H9 (cell line): Measurements from ENCODE around the gene ZKSCAN5. TPM values are rescaled to one million over a fixed set of nuclear protein-coding genes. Genes with fewer than 3 reads are reported as not detected.

Experiments used
- DNase-seq: peaks from one replicate; pipeline ENCODE4 v3.0.0-alpha.2; 2017
- H2AFZ ChIP-seq: one replicate; pipeline ENCODE4 v1.6.1; 2013; ENCODE audit warnings: mild to moderate bottlenecking, low read length, control low read depth, moderate library complexity
- H2AK5ac ChIP-seq: 2 replicates; pipeline ENCODE4 v1.6.1; 2013; ENCODE audit warnings: low read length, control low read depth, mixed read lengths; ENCODE audit not compliant: insufficient read length
- H2BK120ac ChIP-seq: one replicate; pipeline ENCODE4 v1.6.1; 2013; ENCODE audit warnings: low read depth, mild to moderate bottlenecking, low read length, control low read depth, inconsistent platforms; ENCODE audit not compliant: poor library complexity, severe bottlenecking
- H2BK12ac ChIP-seq: 2 replicates; pipeline ENCODE4 v1.6.1; 2013; ENCODE audit warnings: low read length, control low read depth, mixed read lengths, low read depth; ENCODE audit not compliant: insufficient read length
- H2BK15ac ChIP-seq: 2 replicates; pipeline ENCODE4 v1.6.1; 2013; ENCODE audit warnings: low read depth, low read length, control low read depth
- H2BK20ac ChIP-seq: one replicate; pipeline ENCODE4 v1.6.1; 2013; ENCODE audit warnings: low read depth, mild to moderate bottlenecking, low read length, control low read depth, inconsistent platforms; ENCODE audit not compliant: poor library complexity, severe bottlenecking
- H2BK5ac ChIP-seq: 2 replicates; pipeline ENCODE4 v1.6.1; 2013; ENCODE audit warnings: low read length, control low read depth, mixed read lengths; ENCODE audit not compliant: insufficient read length
- H3K14ac ChIP-seq: 2 replicates; pipeline ENCODE4 v1.6.1; 2013; ENCODE audit warnings: low read length, control low read depth; ENCODE audit not compliant: insufficient read depth
- H3K18ac ChIP-seq: 2 replicates; pipeline ENCODE4 v1.6.1; 2013; ENCODE audit warnings: low read depth, mild to moderate bottlenecking, mixed read lengths, low read length, control low read depth; ENCODE audit not compliant: insufficient read length
- H3K23ac ChIP-seq: 2 replicates; pipeline ENCODE4 v1.6.1; 2013; ENCODE audit warnings: low read length, control low read depth, mixed read lengths, low read depth; ENCODE audit not compliant: insufficient read length
- H3K23me2 ChIP-seq: 2 replicates; pipeline ENCODE4 v1.6.1; 2013; ENCODE audit warnings: low read depth, mild to moderate bottlenecking, mixed read lengths, low read length, control low read depth; ENCODE audit not compliant: insufficient read length, poor library complexity, severe bottlenecking
- H3K27ac ChIP-seq: 2 replicates; pipeline ENCODE4 v1.5.1; 2013; ENCODE audit warnings: low read length, control low read depth, mixed read lengths, low read depth; ENCODE audit not compliant: insufficient read length
- H3K27me3 ChIP-seq: 2 replicates; pipeline ENCODE4 v1.6.1; 2013; ENCODE audit warnings: low read length, control low read depth, inconsistent platforms; ENCODE audit not compliant: insufficient read depth
- H3K4ac ChIP-seq: 2 replicates; pipeline ENCODE4 v1.6.1; 2013; ENCODE audit warnings: low read depth, mild to moderate bottlenecking, control low read depth, inconsistent platforms, low read length, moderate library complexity
- H3K4me1 ChIP-seq: 2 replicates; pipeline ENCODE4 v1.6.1; 2013; ENCODE audit warnings: low read length, control low read depth, inconsistent platforms; ENCODE audit not compliant: insufficient read depth
- H3K4me2 ChIP-seq: 2 replicates; pipeline ENCODE4 v1.6.1; 2013; ENCODE audit warnings: low read length, control low read depth, mixed read lengths; ENCODE audit not compliant: insufficient read length, insufficient read depth
- H3K56ac ChIP-seq: 2 replicates; pipeline ENCODE4 v1.6.1; 2013; ENCODE audit warnings: low read depth, mild to moderate bottlenecking, mixed read lengths, low read length, control low read depth; ENCODE audit not compliant: insufficient read length
- H3K79me1 ChIP-seq: 2 replicates; pipeline ENCODE4 v1.6.1; 2013; ENCODE audit warnings: low read depth, mild to moderate bottlenecking, moderate library complexity, low read length, control low read depth, inconsistent platforms; ENCODE audit not compliant: insufficient read depth, poor library complexity, severe bottlenecking
- H3K79me2 ChIP-seq: 2 replicates; pipeline ENCODE4 v1.6.1; 2013; ENCODE audit warnings: low read length, control low read depth, inconsistent platforms; ENCODE audit not compliant: insufficient read depth
- H3K9ac ChIP-seq: 2 replicates; pipeline ENCODE4 v1.6.1; 2013; ENCODE audit warnings: low read length, control low read depth, mixed read lengths; ENCODE audit not compliant: insufficient read length; ENCODE audit errors: extremely low read depth
- H3K9me3 ChIP-seq: one replicate; pipeline ENCODE4 v1.6.1; 2013; ENCODE audit warnings: low read depth, low read length, inconsistent platforms; ENCODE audit not compliant: control insufficient read depth
- H3T11ph ChIP-seq: one replicate; pipeline ENCODE4 v1.6.1; 2013; ENCODE audit warnings: mild to moderate bottlenecking, low read length, control low read depth, inconsistent platforms
- H4K20me1 ChIP-seq: one replicate; pipeline ENCODE4 v1.6.1; 2013; ENCODE audit not compliant: control insufficient read depth, insufficient read length, insufficient read depth
- H4K5ac ChIP-seq: 2 replicates; pipeline ENCODE4 v1.6.1; 2013; ENCODE audit warnings: low read depth, mild to moderate bottlenecking, mixed read lengths, low read length, control low read depth; ENCODE audit not compliant: insufficient read length
- H4K8ac ChIP-seq: replicated peaks from 2 replicates; pipeline ENCODE4 v1.6.1; 2013; ENCODE audit warnings: low read length, control low read depth, mixed read lengths, low read depth; ENCODE audit not compliant: insufficient read length
- H4K91ac ChIP-seq: 2 replicates; pipeline ENCODE4 v1.6.1; 2013; ENCODE audit warnings: low read depth, mild to moderate bottlenecking, moderate library complexity, mixed read lengths, low read length, control low read depth; ENCODE audit not compliant: insufficient read length
- H3K27ac Mint-ChIP-seq, 3 experiments: 2 replicates in 2 of 3; 3 replicates in 1 of 3; pipeline ENCODE4 v1.8.0; 2020 to 2021; ENCODE audit warnings: mixed read lengths in 3 of 3, mild to moderate bottlenecking in 1 of 3, moderate library complexity in 1 of 3
- H3K27me3 Mint-ChIP-seq: 2 replicates; pipeline ENCODE4 v1.8.0; 2021; ENCODE audit warnings: low read depth, mild to moderate bottlenecking, moderate library complexity, mixed read lengths
- H3K36me3 Mint-ChIP-seq, 3 experiments: 2 replicates in 2 of 3; 3 replicates in 1 of 3; pipeline ENCODE4 v1.8.0; 2020 to 2021; ENCODE audit warnings: low read depth in 3 of 3, mixed read lengths in 3 of 3; ENCODE audit not compliant: insufficient read depth in 1 of 3
- H3K4me1 Mint-ChIP-seq, 2 experiments: 2 replicates each; pipeline ENCODE4 v1.8.0; 2020; ENCODE audit warnings: mixed read lengths in 2 of 2
- H3K4me3 Mint-ChIP-seq, 2 experiments: 2 replicates in 1 of 2; 3 replicates in 1 of 2; pipeline ENCODE4 v1.8.0; 2020 to 2021; ENCODE audit warnings: mild to moderate bottlenecking in 2 of 2, mixed read lengths in 2 of 2, moderate library complexity in 1 of 2
- H3K9me3 Mint-ChIP-seq, 2 experiments: 2 replicates in 1 of 2; 3 replicates in 1 of 2; pipeline ENCODE4 v1.8.0; 2020; ENCODE audit warnings: mild to moderate bottlenecking in 2 of 2, mixed read lengths in 2 of 2, moderate library complexity in 1 of 2
- CTCF ChIP-seq: fragments of 200-600 bp; sonication (generic); conservative IDR thresholded peaks from 3 replicates; pipeline ENCODE4 v1.8.0; 2021; ENCODE audit warnings: antibody characterized with exemption, mild to moderate bottlenecking
- WGBS: extraction: QIAGEN DNeasy Blood & Tissue Kit; methylation state at CpG from one replicate; pipeline ENCODE4 v1.1.7; 2013; ENCODE audit warnings: missing lambda C conversion rate, low lambda C conversion rate, mixed read lengths; ENCODE audit not compliant: insufficient read length; ENCODE audit errors: extremely low coverage; 5-methylcytosine and 5-hydroxymethylcytosine counted together
- total RNA-seq: library from RNA; stranded (reverse); gene quantifications from 2 replicates; pipeline ENCODE4 v1.2.1, GENCODE V29; 2021

ZKSCAN5 gene
- total RNA-seq, 1 experiment from 2014 or later, result 16.6 TPM

GRCh38 chr7:99469381-99470065 is 34.9 kb upstream of the ZKSCAN5 start:
- WGBS, result no CpG with 5 or more reads among the region's 23 CpGs
- Histone ChIP-seq H3K27me3 (no peaks in the 10 kb centered on the region), H3K4me1 (no peaks in the 10 kb centered on the region; the same call in 1 of the 2 replicates), H3K23ac (no peak overlapping the region), H3K23me2 (peaks cover 11% of the 10 kb centered on the region), H2BK120ac (no peak overlapping the region), H3K79me2 (peaks cover 21% of the 10 kb centered on the region; the same call in 1 of the 2 replicates), H2BK15ac (no peak overlapping the region), H3K18ac (no peak overlapping the region), H3K4ac (no peak overlapping the region), H3K56ac (no peak overlapping the region), H4K91ac (no peak overlapping the region), H2BK20ac (no peak overlapping the region), H3K14ac (no peak overlapping the region), H4K5ac (no peak overlapping the region), H3K9me3 (no peaks in the 10 kb centered on the region), H4K20me1 (no peaks in the 10 kb centered on the region), H3K79me1 (peaks cover 4% of the 10 kb centered on the region), H4K8ac (no peak overlapping the region), H3K27ac (no peak overlapping the region), H2BK5ac (no peak overlapping the region), H2AK5ac (no peak overlapping the region), H3K4me2 (peak overlapping the region; percentile 35), H3T11ph (no peak overlapping the region), H2AFZ (no peak overlapping the region), H3K9ac (peak overlapping the region; percentile 13), H2BK12ac (no peak overlapping the region)
- DNase-seq, result no peak
- peaks cover 12 to 30% of the 10 kb centered on the region in 2 experiments for H3K4me1 Mint-ChIP-seq
- H3K36me3 Mint-ChIP-seq, result peaks cover 0 to 9% (median 3%) of the 10 kb centered on the region in 3 experiments; a peak in 5 of 7 replicates
- peak overlapping the region; percentile 79 to 89 (median 88); a peak in 6 of 7 replicates for H3K27ac Mint-ChIP-seq
- TF ChIP-seq CTCF, result no peak
- peak overlapping the region; percentile 49 to 67 for H3K4me3 Mint-ChIP-seq
- H3K9me3 Mint-ChIP-seq, result peaks cover 0 to 2% of the 10 kb centered on the region in 2 experiments; a peak in 1 of 5 replicates
- peaks cover 2% of the 10 kb centered on the region for H3K27me3 Mint-ChIP-seq
